ENCODE data around the gene ADD1.

The ADD1 gene

GRCh38 chr4:2905544-2905943, 61.9 kb downstream of the ADD1 start:
- TF ChIP-seq CTCF (IDR thresholded peaks at IDR 0.05; ENCODE audit: insufficient read depth, low read depth, low read length, missing control alignments) = no peak
- DNase-seq (ENCODE audit: low read depth) = no peak
- H3K4me3 ChIP-seq (ENCODE audit: low read depth, low read length) = no peak overlapping the region

- TF ChIP-seq CTCF (IDR thresholded peaks at IDR 0.05; ENCODE audit: insufficient read depth, low read depth, low read length, missing control alignments) = no peak
- no peak overlapping the region for H3K4me3 ChIP-seq (ENCODE audit: low read depth, low read length)
These were observed 62.6 kb downstream of the ADD1 start for GRCh38 chr4:2906218-2906617.

GRCh38 chr4:2907226-2907625, 63.6 kb downstream of the ADD1 start:
- DNase-seq (ENCODE audit: low read depth) = no peak
- TF ChIP-seq CTCF (IDR thresholded peaks at IDR 0.05; ENCODE audit: insufficient read depth, low read depth, low read length, missing control alignments) = no peak
- no peak overlapping the region for H3K4me3 ChIP-seq (ENCODE audit: low read depth, low read length)

More at GRCh38 chr4:2906218-2906617, 62.6 kb downstream of the ADD1 start:
- DNase-seq (ENCODE audit: low read depth) = no peak

GRCh38 chr4:2907706-2908293, 64.2 kb downstream of the ADD1 start:
- no peak overlapping the region for H3K4me3 ChIP-seq (ENCODE audit: low read depth, low read length)
- DNase-seq (ENCODE audit: low read depth) = no peak
- no peak for TF ChIP-seq CTCF (IDR thresholded peaks at IDR 0.05; ENCODE audit: insufficient read depth, low read depth, low read length, missing control alignments)

- DNase-seq (ENCODE audit: low read depth) = no peak
- H3K4me3 ChIP-seq (ENCODE audit: low read depth, low read length) = no peak overlapping the region
- no peak for TF ChIP-seq CTCF (IDR thresholded peaks at IDR 0.05; ENCODE audit: insufficient read depth, low read depth, low read length, missing control alignments)
These were observed 65.0 kb downstream of the ADD1 start for GRCh38 chr4:2908686-2909085.

- no peak for TF ChIP-seq CTCF (IDR thresholded peaks at IDR 0.05; ENCODE audit: insufficient read depth, low read depth, low read length, missing control alignments)
- no peak overlapping the region for H3K4me3 ChIP-seq (ENCODE audit: low read depth, low read length)
- no peak for DNase-seq (ENCODE audit: low read depth)
These were observed 65.9 kb downstream of the ADD1 start for GRCh38 chr4:2909583-2909982.

GRCh38 chr4:2910409-2910808, 66.8 kb downstream of the ADD1 start:
- TF ChIP-seq CTCF (IDR thresholded peaks at IDR 0.05; ENCODE audit: insufficient read depth, low read depth, low read length, missing control alignments) = no peak
- H3K4me3 ChIP-seq (ENCODE audit: low read depth, low read length) = no peak overlapping the region
- no peak for DNase-seq (ENCODE audit: low read depth)

Measured in GM12865 (cell line).